ENCODE data around the gene NKD1. TPM values are rescaled to one million over a fixed set of nuclear protein-coding genes. Genes with fewer than 3 reads are reported as not detected.
A peak's percentile ranks its signal among the peaks of the same experiment; 100 is the strongest.
"Not testable (repeated sequence)": the region's sequence is repeated elsewhere in the genome, so short reads cannot be mapped to it uniquely, and the experiment has no call there.

NKD1 gene
- total and polyA plus RNA-seq, 2 donors = 0.90 to 0.98 TPM

DNA sequence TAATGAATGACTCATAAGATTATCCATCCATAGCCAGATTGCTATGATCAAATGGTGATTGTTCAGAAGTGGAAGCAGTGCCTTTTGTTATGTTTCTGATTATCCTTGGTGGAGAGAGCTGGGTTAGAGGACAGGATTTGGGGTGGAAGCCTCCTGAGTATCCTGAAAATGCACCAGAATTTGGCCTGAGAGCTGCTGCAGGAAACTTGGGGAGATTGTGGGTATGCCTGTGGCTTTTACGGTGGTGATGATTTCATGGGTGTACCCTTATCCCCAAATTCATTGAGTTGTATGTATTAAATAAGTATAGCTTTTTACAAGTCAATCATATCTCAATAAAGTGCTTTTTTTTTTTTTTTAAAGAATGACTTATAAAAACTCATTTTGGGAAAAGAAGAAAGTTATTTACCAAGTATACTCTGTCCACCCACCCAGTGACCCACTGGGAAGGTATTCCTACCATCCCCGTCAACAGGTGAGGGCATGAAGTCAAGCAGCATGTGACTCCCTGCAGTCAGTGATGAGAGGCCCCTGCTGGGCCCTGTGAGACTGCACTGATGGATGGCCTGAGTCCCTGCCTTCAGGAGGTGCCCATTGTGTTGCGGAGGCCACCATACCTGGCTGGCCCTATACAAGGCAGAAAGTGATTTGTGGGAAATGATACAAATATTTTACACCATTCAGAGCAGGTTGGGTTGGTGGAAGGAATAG, 28.4 kb downstream of the NKD1 start:
- no peaks in the 10 kb centered on the region for H3K4me1 ChIP-seq (ENCODE audit: control insufficient read depth in 2 of 2, insufficient read depth in 2 of 2, low read length in 2 of 2)
- no peak overlapping the region for H3K4me3 ChIP-seq (ENCODE audit: low read length in 2 of 2)
- no peak overlapping the region for H3K27ac ChIP-seq (ENCODE audit: low read depth in 1 of 2, low read length in 1 of 2)
- 97% methylated on average over 3 of the region's 3 CpGs for WGBS
- no peaks in the 10 kb centered on the region for H3K36me3 ChIP-seq (ENCODE audit: control insufficient read depth in 2 of 2, insufficient read depth in 2 of 2, low read length in 1 of 2)
- H3K27me3 ChIP-seq (ENCODE audit: control insufficient read depth in 2 of 2, insufficient read depth in 1 of 2, low read length in 1 of 2) = no peaks in the 10 kb centered on the region
- no peak for DNase-seq (ENCODE audit: low read depth in 6 of 9, low spot score in 9 of 9)
- no peaks in the 10 kb centered on the region for H3K9me3 ChIP-seq (ENCODE audit: control insufficient read depth in 2 of 2, insufficient read depth in 1 of 2, low read length in 1 of 2)

GRCh38 chr16:50578137-50578536, 29.9 kb downstream of the NKD1 start:
- Histone ChIP-seq H3K27ac (ENCODE audit: low read depth in 1 of 2, low read length in 1 of 2) (no peak overlapping the region), H3K27me3 (ENCODE audit: control insufficient read depth in 2 of 2, insufficient read depth in 1 of 2, low read length in 1 of 2) (no peaks in the 10 kb centered on the region), H3K4me1 (ENCODE audit: control insufficient read depth in 2 of 2, insufficient read depth in 2 of 2, low read length in 2 of 2) (no peaks in the 10 kb centered on the region), H3K9me3 (ENCODE audit: control insufficient read depth in 2 of 2, insufficient read depth in 1 of 2, low read length in 1 of 2) (no peaks in the 10 kb centered on the region), H3K4me3 (ENCODE audit: low read length in 2 of 2) (no peak overlapping the region), H3K36me3 (ENCODE audit: control insufficient read depth in 2 of 2, insufficient read depth in 2 of 2, low read length in 1 of 2) (no peaks in the 10 kb centered on the region)
- WGBS = 63% methylated on average over 2 of the region's 2 CpGs
- no peak for DNase-seq (ENCODE audit: low read depth in 6 of 9, low spot score in 9 of 9)

GRCh38 chr16:50579373-50579772, 31.2 kb downstream of the NKD1 start:
- H3K36me3 ChIP-seq (ENCODE audit: control insufficient read depth in 2 of 2, insufficient read depth in 2 of 2, low read length in 1 of 2); H3K4me1 ChIP-seq (ENCODE audit: control insufficient read depth in 2 of 2, insufficient read depth in 2 of 2, low read length in 2 of 2); H3K4me3 ChIP-seq (ENCODE audit: low read length in 2 of 2); H3K9me3 ChIP-seq (ENCODE audit: control insufficient read depth in 2 of 2, insufficient read depth in 1 of 2, low read length in 1 of 2); DNase-seq (ENCODE audit: low read depth in 6 of 9, low spot score in 9 of 9); H3K27me3 ChIP-seq (ENCODE audit: control insufficient read depth in 2 of 2, insufficient read depth in 1 of 2, low read length in 1 of 2); H3K27ac ChIP-seq (ENCODE audit: low read depth in 1 of 2, low read length in 1 of 2): not testable (repeated sequence)
- 98% methylated on average over 32 of the region's 32 CpGs for WGBS

GRCh38 chr16:50580180-50580798, 32.1 kb downstream of the NKD1 start:
- H3K27me3 ChIP-seq (ENCODE audit: control insufficient read depth in 2 of 2, insufficient read depth in 1 of 2, low read length in 1 of 2) = no peaks in the 10 kb centered on the region
- no peaks in the 10 kb centered on the region for H3K9me3 ChIP-seq (ENCODE audit: control insufficient read depth in 2 of 2, insufficient read depth in 1 of 2, low read length in 1 of 2)
- no peak overlapping the region for H3K4me3 ChIP-seq (ENCODE audit: low read length in 2 of 2)
- DNase-seq (ENCODE audit: low read depth in 6 of 9, low spot score in 9 of 9) = no peak
- no peak overlapping the region for H3K27ac ChIP-seq (ENCODE audit: low read depth in 1 of 2, low read length in 1 of 2)
- no peaks in the 10 kb centered on the region for H3K4me1 ChIP-seq (ENCODE audit: control insufficient read depth in 2 of 2, insufficient read depth in 2 of 2, low read length in 2 of 2)
- 98% methylated on average over 8 of the region's 8 CpGs for WGBS
- H3K36me3 ChIP-seq (ENCODE audit: control insufficient read depth in 2 of 2, insufficient read depth in 2 of 2, low read length in 1 of 2) = no peaks in the 10 kb centered on the region

- Histone ChIP-seq H3K27me3 (ENCODE audit: control insufficient read depth in 2 of 2, insufficient read depth in 1 of 2, low read length in 1 of 2) (no peaks in the 10 kb centered on the region), H3K9me3 (ENCODE audit: control insufficient read depth in 2 of 2, insufficient read depth in 1 of 2, low read length in 1 of 2) (no peaks in the 10 kb centered on the region), H3K4me1 (ENCODE audit: control insufficient read depth in 2 of 2, insufficient read depth in 2 of 2, low read length in 2 of 2) (no peaks in the 10 kb centered on the region), H3K4me3 (ENCODE audit: low read length in 2 of 2) (no peak overlapping the region), H3K36me3 (ENCODE audit: control insufficient read depth in 2 of 2, insufficient read depth in 2 of 2, low read length in 1 of 2) (no peaks in the 10 kb centered on the region), H3K27ac (ENCODE audit: low read depth in 1 of 2, low read length in 1 of 2) (no peak overlapping the region)
- DNase-seq (ENCODE audit: low read depth in 6 of 9, low spot score in 9 of 9) = no peak
- 95% methylated on average over 4 of the region's 4 CpGs for WGBS
Measured at GRCh38 chr16:50581845-50582244, 33.6 kb downstream of the NKD1 start.

GRCh38 chr16:50583211-50583610, 35.0 kb downstream of the NKD1 start:
- no peak overlapping the region for H3K4me3 ChIP-seq (ENCODE audit: low read length in 2 of 2)
- DNase-seq (ENCODE audit: low read depth in 6 of 9, low spot score in 9 of 9) = no peak
- H3K27me3 ChIP-seq (ENCODE audit: control insufficient read depth in 2 of 2, insufficient read depth in 1 of 2, low read length in 1 of 2) = no peaks in the 10 kb centered on the region
- no peak overlapping the region for H3K27ac ChIP-seq (ENCODE audit: low read depth in 1 of 2, low read length in 1 of 2)
- no peaks in the 10 kb centered on the region for H3K9me3 ChIP-seq (ENCODE audit: control insufficient read depth in 2 of 2, insufficient read depth in 1 of 2, low read length in 1 of 2)
- H3K36me3 ChIP-seq (ENCODE audit: control insufficient read depth in 2 of 2, insufficient read depth in 2 of 2, low read length in 1 of 2) = no peaks in the 10 kb centered on the region
- no peaks in the 10 kb centered on the region for H3K4me1 ChIP-seq (ENCODE audit: control insufficient read depth in 2 of 2, insufficient read depth in 2 of 2, low read length in 2 of 2)
- WGBS = 95% methylated on average over 3 of the region's 3 CpGs

GRCh38 chr16:50584033-50584722, 36.0 kb downstream of the NKD1 start:
- no peaks in the 10 kb centered on the region for H3K27me3 ChIP-seq (ENCODE audit: control insufficient read depth in 2 of 2, insufficient read depth in 1 of 2, low read length in 1 of 2)
- H3K27ac ChIP-seq (ENCODE audit: low read depth in 1 of 2, low read length in 1 of 2) = no peak overlapping the region
- H3K4me1 ChIP-seq (ENCODE audit: control insufficient read depth in 2 of 2, insufficient read depth in 2 of 2, low read length in 2 of 2) = peaks cover 0 to 5% of the 10 kb centered on the region in 2 donors
- WGBS = 58% methylated on average over 6 of the region's 6 CpGs
- peak in 2 of 9 donors; percentile 11 to 21 for DNase-seq (ENCODE audit: low read depth in 6 of 9, low spot score in 9 of 9)
- H3K4me3 ChIP-seq (ENCODE audit: low read length in 2 of 2) = no peak overlapping the region
- H3K9me3 ChIP-seq (ENCODE audit: control insufficient read depth in 2 of 2, insufficient read depth in 1 of 2, low read length in 1 of 2) = no peaks in the 10 kb centered on the region
- H3K36me3 ChIP-seq (ENCODE audit: control insufficient read depth in 2 of 2, insufficient read depth in 2 of 2, low read length in 1 of 2) = no peaks in the 10 kb centered on the region

DNA sequence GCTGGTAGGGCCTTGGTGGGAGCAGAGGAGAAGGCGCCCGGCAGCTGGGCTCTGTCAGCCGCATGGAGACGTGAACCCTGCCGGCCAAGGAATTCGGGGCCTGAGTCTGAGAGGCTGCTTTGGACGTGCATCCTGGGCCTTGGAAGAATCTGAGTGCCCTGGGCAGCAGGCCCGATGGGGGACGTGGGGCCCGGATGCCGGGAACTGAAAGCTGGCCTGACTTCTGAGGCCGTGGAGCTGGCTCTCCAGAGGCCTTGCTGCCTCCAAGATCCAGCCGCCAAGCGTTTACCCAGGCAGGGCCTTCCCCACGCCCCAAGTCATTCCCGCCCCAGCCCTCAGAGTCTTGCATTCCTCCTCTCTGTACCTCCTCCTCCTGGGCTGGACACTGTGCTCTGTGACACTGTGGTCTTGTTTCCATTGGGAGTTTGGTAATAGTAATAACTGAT, 37.2 kb downstream of the NKD1 start:
- H3K4me1 ChIP-seq (ENCODE audit: control insufficient read depth in 2 of 2, insufficient read depth in 2 of 2, low read length in 2 of 2) = peaks cover 0 to 13% of the 10 kb centered on the region in 2 donors
- H3K4me3 ChIP-seq (ENCODE audit: low read length in 2 of 2) = no peak overlapping the region
- 94% methylated on average over 16 of the region's 16 CpGs for WGBS
- DNase-seq (ENCODE audit: low read depth in 6 of 9, low spot score in 9 of 9) = no peak
- no peaks in the 10 kb centered on the region for H3K27me3 ChIP-seq (ENCODE audit: control insufficient read depth in 2 of 2, insufficient read depth in 1 of 2, low read length in 1 of 2)
- no peaks in the 10 kb centered on the region for H3K9me3 ChIP-seq (ENCODE audit: control insufficient read depth in 2 of 2, insufficient read depth in 1 of 2, low read length in 1 of 2)
- H3K36me3 ChIP-seq (ENCODE audit: control insufficient read depth in 2 of 2, insufficient read depth in 2 of 2, low read length in 1 of 2) = no peaks in the 10 kb centered on the region
- no peak overlapping the region for H3K27ac ChIP-seq (ENCODE audit: low read depth in 1 of 2, low read length in 1 of 2)

GRCh38 chr16:50587543-50587942, 39.3 kb downstream of the NKD1 start:
- Histone ChIP-seq H3K4me3 (ENCODE audit: low read length in 2 of 2) (no peak overlapping the region), H3K27me3 (ENCODE audit: control insufficient read depth in 2 of 2, insufficient read depth in 1 of 2, low read length in 1 of 2) (no peaks in the 10 kb centered on the region), H3K27ac (ENCODE audit: low read depth in 1 of 2, low read length in 1 of 2) (no peak overlapping the region), H3K4me1 (ENCODE audit: control insufficient read depth in 2 of 2, insufficient read depth in 2 of 2, low read length in 2 of 2) (peaks cover 0 to 22% of the 10 kb centered on the region in 2 donors), H3K9me3 (ENCODE audit: control insufficient read depth in 2 of 2, insufficient read depth in 1 of 2, low read length in 1 of 2) (no peaks in the 10 kb centered on the region), H3K36me3 (ENCODE audit: control insufficient read depth in 2 of 2, insufficient read depth in 2 of 2, low read length in 1 of 2) (no peaks in the 10 kb centered on the region)
- no peak for DNase-seq (ENCODE audit: low read depth in 6 of 9, low spot score in 9 of 9)
- 98% methylated on average over 2 of the region's 2 CpGs for WGBS

Data from thymus (tissue), 11 donors.